CD4-positive, alpha-beta T cell treated with Interferon gamma for 1 hour (primary cell): ENCODE data around the gene TP53I3.
"Not testable (repeated sequence)": the region's sequence is repeated elsewhere in the genome, so short reads cannot be mapped to it uniquely, and the experiment has no call there.

ENCODE experiments used
- DNase-seq: peaks from one replicate; pipeline ENCODE4 v3.0.0-alpha.2; 2020

The TP53I3 gene

DNA sequence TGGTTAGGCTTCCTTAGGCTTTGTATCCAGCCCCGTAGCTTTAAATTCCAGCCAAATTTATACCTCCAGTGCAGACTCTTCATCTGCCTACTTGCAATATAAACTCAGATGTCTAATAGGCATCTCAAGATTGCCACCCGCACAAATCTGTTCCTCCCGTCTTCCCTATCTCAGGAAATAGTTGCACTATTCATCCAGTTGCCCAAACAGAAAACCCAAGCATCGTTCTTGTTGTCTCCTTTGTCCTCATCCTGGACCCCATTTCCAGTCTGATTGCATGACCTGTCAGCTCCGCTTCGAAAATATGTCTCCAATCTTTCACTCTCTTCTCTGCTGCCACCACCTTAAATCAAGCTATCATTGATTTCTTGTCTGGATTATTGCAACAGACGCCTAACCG is 32.8 kb downstream of the TP53I3 start:
- no peak for DNase-seq

DNA sequence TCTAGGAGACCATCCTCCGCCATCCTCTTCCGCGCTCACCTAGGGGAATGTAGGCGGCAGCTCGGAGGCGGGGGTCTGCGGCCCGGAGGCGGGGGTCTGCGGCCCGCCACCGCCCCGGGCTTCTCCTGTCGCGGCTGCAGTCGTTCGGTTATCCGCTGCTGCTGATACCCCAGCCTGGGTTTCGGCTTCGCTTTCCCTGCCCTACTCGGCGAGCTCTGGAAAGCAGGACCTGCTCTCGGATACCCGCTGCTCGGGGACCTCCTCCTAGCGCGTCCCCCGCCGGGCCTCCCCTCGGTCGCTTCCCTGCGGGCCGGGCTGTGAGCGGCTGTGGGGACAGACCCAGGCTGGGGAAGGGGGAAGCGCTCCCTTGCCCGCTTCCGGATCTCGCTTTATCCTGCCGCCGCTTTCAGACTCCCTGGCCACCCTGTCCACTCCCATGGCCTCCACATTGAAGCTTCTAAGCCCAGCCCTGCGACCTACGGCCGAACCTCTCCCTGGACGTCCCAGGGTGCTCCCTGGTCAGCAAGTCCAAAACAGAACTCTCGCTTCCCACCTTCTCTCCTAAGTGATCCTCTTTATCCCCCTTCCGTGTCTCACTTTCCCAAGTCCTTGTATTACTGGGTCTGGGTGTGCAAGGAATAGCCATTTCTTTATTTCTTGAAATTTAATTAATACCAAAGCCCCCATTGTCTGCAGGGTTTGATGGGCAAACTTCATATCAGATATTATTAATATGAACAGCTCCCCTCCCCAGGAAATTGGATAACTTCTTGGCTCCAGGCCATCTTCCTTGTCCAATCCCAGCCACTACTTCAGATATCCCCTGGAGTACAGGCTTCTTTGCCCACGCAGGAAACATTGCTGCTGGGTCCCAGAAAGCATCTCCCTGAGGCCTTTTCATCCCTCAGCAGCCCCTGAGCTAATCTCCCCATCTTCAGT is 34.3 kb downstream of the TP53I3 start:
- DNase-seq = no peak

DNA sequence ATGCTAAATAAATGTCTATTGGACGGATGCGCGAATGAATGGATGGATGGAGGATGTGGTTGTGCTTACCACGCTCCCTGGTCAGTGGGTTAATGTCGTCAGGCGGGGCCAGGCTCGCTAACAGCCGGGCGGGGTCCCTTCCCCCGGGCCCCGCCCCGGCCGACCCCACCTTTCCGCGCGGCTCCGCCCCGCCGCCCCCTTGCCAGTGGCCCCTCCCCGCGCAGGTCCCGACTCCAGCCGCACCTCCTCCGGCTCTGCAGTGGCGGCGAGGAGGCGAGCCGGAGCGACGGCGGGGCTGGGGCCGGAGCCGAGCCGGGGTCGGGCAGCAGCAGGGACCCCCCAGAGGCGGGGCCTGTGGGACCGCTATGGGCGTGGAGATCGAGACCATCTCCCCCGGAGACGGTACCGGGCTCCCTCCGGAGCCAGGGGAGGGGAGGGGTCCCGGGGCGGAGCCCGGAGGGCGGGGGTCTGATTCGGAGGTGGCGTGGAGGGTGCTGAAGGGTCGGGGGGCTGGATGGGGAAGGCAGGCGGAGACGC is 35.1 kb downstream of the TP53I3 start, which contains the start of gene FKBP1B:
Gene FKBP1B, plus strand, starts transcription at position 257 of the 537 bp plus-strand sequence. Its CDS starts 109 bp downstream, at position 366.
- peak; percentile 46 for DNase-seq

DNA sequence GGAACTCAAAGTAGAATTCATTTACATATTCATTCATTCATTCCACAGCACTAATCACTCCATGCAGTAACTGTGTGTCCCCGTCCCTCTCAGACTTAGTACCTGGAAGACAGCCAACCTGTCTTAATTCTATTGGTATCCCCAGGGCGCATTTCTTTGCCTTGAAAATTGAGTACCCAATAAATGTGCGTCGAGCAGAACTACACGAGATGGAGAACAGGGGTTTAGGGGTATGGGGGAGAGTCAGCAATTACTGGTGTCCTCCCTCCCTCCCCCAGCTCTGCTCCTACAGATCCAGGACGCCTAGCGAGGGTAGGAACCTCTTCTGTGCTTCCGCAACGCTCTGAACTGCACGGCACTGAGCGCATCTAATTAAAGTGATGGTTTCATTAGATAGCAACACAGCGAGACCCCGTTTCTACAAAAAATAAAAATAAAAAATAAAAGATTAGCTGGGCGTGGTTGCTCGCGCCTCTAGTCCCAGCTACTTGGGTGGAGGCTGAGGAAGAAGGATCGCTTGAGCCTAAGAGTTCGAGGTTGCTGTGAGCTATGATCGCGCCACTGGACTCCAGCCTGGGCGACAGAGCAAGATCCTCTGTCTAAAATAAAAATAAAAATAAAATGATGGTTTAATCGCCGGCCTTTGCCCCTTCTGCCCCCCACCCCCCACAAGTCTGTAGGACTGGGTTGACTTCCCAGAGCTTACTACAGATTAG is 35.7 kb downstream of the TP53I3 start:
- DNase-seq = no peak

DNA sequence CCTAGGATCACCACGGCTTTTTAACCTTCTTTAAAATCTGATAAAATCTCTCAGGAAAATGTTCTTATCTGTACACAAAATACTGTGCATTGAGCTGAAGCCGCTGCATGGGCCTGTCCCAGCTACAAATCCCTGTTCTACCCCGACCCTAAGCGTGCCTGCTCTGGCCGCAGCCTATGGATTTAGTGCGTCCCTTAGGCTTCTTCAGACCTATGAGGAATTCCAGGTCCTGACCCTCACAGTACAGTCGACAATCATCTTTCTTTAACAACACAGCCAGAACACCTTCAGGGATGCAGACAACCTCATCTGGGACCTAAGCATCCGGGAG is 37.0 kb downstream of the TP53I3 start:
- no peak for DNase-seq

DNA sequence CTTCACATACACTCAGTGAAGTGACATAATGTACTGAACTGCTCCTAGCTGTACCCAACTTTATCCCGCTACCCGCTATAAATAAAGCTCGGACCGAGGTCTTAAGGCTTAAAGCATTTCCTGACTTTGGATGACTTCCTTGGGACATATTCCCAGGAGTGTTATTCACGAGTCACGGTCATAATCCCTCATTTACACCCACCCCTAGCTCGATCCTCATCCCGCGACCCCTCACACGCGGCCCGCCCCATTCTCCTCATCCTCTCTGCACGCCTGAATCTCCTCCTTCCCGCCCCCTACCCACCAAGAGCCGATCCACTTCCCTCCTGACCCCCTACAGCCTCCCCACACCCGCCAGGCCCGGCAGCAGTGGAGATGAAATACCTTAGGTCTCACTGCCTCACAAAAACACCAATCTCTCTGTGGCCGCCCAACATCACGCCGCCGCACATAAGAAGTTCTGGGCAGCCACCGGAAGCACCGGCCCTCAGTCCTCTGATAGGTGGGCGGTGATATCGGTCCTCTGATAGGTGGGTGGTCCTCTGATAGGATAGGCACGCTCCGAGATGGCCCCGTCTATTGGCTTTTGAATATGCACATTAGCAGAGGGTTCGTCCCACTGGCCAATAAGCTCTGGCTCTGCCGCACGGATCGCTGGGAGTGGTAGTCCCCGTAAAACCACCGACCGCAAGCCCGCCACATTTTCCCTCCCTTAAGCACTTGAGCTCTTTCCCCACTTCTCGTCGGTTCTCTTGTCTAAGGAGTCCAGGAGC is 37.5 kb downstream of the TP53I3 start, which contains the start of gene WDCP:
Gene WDCP, minus strand, starts transcription at position 462 of the 773 bp plus-strand sequence. CDS start 7,897 bp downstream, outside the sequence.
- peak; percentile 94 for DNase-seq

DNA sequence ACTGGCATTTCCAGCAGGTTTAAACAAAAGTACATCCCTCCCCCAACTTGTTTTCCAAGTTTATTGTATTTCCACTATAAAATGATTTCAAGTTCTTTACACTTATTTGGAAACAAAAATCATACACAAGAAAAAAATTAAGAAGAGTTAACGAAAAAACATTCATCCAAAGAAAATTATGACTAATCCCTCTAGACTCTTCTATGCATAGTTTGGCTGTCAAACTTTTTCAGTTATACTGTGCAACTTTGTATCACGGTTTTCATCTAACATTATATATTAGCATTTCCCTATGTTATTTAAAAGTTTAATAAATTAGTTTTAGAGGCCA is 38.1 kb downstream of the TP53I3 start:
- DNase-seq = no peak

DNA sequence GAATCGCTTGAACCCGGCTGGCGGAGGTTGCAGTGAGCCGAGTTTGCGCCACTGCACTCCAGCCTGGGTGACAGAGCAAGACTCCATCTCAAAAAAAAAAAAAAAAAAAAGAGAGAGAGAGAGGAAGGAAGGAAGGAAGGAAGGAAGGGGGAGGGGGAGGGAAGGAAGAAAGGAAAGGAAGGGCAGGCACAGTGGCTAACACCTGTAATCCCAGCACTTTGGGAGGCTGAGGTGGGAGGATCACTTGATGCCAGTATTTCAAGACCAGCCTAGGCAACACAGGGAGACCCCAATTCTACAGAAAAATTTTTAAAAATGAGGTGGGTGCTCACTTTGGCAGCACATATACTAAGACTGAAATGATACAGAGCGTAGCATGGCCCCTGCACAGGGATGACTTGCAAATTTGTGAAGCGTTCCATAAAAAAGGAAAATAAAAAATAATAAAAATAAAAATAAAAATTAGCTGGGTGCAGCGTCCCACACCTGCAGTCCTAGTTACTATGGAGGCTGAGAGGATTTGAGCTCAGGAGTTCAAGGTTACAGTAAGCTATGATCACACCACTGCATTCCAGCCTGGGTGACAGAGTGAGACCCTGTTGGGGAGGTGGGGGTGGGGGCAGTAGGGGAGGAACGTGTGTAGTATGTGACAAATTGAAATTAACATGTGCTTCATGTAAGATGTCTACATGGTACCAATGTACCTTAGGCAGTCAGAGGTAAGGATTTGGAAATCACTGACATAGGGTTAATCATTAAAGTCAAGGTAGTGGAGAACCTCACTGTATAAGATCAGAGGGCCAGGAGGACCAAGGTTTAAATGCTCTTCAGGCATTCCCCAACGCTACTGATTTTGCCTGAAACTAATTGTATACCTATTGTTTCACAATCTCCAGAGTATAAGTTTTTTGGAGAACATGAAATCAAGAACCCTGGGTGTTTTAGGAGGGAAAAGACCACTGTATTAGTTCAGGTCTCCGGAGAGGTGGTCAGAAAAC is 38.8 kb downstream of the TP53I3 start:
- DNase-seq = no peak

DNA sequence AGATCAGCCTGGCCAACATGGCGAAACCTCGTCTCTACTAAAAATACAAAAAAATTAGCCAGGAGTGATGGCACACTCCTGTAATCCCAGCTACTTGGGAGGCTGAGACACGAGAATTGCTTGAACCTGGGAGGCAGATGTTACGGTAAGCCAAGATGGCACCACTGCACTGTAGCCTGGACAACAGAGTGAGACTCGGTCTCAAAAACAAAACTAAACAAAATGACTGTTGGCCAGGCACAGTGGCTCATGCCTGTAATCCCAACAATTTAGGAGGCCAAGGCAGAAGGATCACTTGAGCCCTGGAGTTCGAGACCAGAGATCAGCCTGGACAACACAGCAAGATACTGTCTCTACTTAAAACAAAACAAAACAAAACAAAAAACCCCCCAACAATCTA is 41.5 kb downstream of the TP53I3 start:
- not testable (repeated sequence) for DNase-seq

DNA sequence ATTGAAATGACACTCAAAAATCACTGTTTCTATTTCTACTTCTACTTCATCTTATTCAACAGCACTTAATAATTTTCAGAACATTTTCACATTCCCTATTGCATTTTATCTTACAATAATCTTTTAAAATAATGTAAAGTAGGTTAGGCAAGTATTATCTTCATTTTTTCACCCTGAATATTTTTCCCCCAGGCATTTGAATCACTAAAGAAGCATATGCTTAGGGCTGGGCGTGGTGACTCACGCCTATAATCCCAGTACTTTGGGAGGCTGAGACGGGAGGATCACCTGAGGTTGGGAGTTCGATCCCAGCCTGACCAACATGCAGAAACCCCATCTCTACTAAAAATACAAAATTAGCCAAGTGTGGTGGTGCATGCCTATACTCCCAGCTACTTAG is 44.1 kb downstream of the TP53I3 start:
- no peak for DNase-seq

DNA sequence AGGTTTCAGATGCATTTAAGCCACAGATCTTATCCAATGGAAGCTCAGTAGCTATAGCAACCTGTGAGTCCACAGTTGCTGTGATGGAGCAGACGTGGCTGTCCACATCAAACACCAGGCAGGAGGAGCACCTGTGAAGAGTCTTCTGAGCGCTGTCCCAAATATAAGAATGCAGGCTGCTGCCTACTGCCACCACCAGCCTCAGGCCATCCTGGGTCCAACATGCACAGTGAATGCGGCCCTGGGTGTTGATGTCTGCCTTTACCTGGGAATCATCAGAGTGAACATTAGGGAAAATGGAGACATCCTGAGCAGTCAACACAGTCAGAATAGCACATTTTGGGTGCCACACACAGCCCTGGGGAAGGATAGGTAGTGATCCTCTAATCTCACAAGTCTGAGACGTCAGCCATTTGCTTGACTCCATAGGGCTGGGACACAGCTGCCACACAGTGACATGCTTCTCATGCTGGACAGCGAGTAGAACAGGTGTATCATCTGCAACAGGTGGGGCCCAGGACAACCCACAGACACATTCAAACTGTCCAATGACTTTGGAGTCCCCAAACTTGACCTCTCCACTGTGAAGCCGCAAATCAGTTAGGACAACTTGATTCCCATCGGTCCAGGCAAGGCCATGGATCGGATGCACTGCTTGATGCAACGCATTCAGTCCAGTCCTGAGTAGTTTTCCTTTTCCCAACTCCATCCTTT is 45.7 kb downstream of the TP53I3 start:
- no peak for DNase-seq
